ENCODE data around the gene ALDH1A1.

The ALDH1A1 gene

DNA sequence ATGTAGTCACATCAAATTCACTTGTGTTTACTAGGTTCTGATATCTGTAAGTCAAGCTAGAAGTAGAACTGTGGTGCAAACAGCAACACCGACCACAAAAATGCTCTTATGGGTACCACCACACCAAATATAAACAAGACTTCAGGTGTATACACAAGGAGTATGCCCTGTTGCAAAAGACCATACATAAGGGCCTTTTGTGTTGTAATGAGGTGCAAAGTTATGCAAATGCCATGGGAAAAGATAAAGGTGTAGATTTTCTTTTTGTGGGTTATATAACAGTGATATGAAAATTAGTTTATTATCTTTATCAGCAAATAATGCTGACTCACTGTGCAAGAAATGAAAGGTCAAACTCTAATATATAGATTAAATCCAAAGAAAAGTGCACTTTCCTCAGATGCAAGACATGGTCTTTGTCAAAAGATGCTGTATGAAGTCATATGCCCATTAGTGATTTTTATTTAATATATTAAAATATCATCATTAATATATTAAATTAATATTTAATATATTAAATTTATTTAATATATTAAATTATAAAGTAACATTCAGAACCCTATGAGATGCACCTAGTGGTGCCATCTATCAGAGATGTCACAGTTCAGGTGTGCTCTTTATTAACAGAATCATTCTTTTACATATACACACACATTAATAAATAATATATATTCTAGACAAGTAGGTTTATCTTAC is 26.7 kb upstream of the ALDH1A1 start:
- TF ChIP-seq OSR1 (CRISPR knock-in tag; IDR thresholded peaks at IDR 0.05), result no peak
- TF ChIP-seq, protein P1, sequence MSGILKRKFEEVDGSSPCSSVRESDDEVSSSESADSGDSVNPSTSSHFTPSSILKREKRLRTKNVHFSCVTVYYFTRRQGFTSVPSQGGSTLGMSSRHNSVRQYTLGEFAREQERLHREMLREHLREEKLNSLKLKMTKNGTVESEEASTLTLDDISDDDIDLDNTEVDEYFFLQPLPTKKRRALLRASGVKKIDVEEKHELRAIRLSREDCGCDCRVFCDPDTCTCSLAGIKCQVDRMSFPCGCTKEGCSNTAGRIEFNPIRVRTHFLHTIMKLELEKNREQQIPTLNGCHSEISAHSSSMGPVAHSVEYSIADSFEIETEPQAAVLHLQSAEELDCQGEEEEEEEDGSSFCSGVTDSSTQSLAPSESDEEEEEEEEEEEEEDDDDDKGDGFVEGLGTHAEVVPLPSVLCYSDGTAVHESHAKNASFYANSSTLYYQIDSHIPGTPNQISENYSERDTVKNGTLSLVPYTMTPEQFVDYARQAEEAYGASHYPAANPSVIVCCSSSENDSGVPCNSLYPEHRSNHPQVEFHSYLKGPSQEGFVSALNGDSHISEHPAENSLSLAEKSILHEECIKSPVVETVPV (CRISPR knock-in tag; IDR thresholded peaks at IDR 0.05), result no peak
- TF ChIP-seq, protein P2, sequence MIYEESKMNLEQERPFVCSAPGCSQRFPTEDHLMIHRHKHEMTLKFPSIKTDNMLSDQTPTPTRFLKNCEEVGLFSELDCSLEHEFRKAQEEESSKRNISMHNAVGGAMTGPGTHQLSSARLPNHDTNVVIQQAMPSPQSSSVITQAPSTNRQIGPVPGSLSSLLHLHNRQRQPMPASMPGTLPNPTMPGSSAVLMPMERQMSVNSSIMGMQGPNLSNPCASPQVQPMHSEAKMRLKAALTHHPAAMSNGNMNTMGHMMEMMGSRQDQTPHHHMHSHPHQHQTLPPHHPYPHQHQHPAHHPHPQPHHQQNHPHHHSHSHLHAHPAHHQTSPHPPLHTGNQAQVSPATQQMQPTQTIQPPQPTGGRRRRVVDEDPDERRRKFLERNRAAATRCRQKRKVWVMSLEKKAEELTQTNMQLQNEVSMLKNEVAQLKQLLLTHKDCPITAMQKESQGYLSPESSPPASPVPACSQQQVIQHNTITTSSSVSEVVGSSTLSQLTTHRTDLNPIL (CRISPR knock-in tag; IDR thresholded peaks at IDR 0.05; ENCODE audit: low read depth), result no peak
- TF ChIP-seq, protein P3, sequence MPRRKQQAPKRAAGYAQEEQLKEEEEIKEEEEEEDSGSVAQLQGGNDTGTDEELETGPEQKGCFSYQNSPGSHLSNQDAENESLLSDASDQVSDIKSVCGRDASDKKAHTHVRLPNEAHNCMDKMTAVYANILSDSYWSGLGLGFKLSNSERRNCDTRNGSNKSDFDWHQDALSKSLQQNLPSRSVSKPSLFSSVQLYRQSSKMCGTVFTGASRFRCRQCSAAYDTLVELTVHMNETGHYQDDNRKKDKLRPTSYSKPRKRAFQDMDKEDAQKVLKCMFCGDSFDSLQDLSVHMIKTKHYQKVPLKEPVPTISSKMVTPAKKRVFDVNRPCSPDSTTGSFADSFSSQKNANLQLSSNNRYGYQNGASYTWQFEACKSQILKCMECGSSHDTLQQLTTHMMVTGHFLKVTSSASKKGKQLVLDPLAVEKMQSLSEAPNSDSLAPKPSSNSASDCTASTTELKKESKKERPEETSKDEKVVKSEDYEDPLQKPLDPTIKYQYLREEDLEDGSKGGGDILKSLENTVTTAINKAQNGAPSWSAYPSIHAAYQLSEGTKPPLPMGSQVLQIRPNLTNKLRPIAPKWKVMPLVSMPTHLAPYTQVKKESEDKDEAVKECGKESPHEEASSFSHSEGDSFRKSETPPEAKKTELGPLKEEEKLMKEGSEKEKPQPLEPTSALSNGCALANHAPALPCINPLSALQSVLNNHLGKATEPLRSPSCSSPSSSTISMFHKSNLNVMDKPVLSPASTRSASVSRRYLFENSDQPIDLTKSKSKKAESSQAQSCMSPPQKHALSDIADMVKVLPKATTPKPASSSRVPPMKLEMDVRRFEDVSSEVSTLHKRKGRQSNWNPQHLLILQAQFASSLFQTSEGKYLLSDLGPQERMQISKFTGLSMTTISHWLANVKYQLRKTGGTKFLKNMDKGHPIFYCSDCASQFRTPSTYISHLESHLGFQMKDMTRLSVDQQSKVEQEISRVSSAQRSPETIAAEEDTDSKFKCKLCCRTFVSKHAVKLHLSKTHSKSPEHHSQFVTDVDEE (CRISPR knock-in tag; IDR thresholded peaks at IDR 0.05), result no peak
- no peak for ATAC-seq

DNA sequence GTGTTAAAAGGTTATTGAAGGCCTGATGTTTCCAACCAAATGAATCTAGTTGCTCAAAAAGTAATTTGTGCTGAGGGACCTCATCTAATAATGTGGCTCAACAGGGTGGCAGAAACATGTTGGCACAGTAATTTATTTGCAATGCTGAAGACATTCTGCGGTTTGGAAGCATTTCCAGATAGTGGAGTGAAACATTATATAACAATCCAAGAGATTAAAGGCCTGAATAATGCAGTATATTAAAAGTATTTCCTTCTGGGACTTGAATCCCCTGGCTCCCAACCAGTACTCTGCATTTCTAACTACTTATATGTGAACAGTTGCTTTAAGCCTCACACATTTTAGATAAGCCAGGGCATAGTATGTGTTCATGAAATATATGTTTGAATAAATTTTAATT is 25.9 kb upstream of the ALDH1A1 start:
- TF ChIP-seq CSDC2 (CRISPR knock-in tag; IDR thresholded peaks at IDR 0.05) (no peak), ZC3H10 (CRISPR knock-in tag; IDR thresholded peaks at IDR 0.05) (no peak), ZFP3 (CRISPR knock-in tag; IDR thresholded peaks at IDR 0.05) (no peak), ARNTL (CRISPR knock-in tag; IDR thresholded peaks at IDR 0.05; ENCODE audit: borderline replicate concordance, low read depth) (no peak), ZNF70 (CRISPR knock-in tag; IDR thresholded peaks at IDR 0.05) (no peak), TOX (CRISPR knock-in tag; IDR thresholded peaks at IDR 0.05; ENCODE audit: borderline replicate concordance) (no peak), ESRRG (CRISPR knock-in tag; IDR thresholded peaks at IDR 0.05) (no peak), ZFP30 (CRISPR knock-in tag; IDR thresholded peaks at IDR 0.05) (no peak), ZNF565 (CRISPR knock-in tag; conservative IDR thresholded peaks at IDR 0.05; ENCODE audit: low read depth) (no peak), RARB (CRISPR knock-in tag; IDR thresholded peaks at IDR 0.05) (no peak), ZNF8 (CRISPR knock-in tag; IDR thresholded peaks at IDR 0.05) (no peak)
- TF ChIP-seq, protein P4, sequence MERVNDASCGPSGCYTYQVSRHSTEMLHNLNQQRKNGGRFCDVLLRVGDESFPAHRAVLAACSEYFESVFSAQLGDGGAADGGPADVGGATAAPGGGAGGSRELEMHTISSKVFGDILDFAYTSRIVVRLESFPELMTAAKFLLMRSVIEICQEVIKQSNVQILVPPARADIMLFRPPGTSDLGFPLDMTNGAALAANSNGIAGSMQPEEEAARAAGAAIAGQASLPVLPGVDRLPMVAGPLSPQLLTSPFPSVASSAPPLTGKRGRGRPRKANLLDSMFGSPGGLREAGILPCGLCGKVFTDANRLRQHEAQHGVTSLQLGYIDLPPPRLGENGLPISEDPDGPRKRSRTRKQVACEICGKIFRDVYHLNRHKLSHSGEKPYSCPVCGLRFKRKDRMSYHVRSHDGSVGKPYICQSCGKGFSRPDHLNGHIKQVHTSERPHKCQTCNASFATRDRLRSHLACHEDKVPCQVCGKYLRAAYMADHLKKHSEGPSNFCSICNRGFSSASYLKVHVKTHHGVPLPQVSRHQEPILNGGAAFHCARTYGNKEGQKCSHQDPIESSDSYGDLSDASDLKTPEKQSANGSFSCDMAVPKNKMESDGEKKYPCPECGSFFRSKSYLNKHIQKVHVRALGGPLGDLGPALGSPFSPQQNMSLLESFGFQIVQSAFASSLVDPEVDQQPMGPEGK (CRISPR knock-in tag; IDR thresholded peaks at IDR 0.05; ENCODE audit: borderline replicate concordance), result no peak
- TF ChIP-seq, protein P2 (CRISPR knock-in tag; IDR thresholded peaks at IDR 0.05; ENCODE audit: low read depth), result no peak
- no peak for ATAC-seq

DNA sequence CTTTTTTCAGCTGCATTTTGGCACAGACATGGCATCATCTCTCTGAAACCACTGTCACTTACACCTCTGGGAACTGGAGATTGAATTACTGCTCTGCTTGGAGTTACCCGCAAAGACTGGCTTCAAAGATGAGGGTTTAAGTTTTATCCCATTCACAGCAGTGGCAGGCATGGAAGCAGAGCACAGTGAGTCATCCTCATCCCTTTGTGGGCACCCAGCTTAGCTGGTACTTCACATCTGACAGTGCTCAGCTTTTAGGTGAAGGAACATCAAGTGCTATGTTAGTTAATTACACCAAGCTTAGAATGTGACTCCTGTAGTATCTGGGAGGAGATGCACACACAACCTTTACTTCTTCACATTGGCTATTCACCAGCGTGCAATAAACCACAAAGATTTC is 24.8 kb upstream of the ALDH1A1 start:
- TF ChIP-seq RARB (CRISPR knock-in tag; IDR thresholded peaks at IDR 0.05), result no peak
- no peak for TF ChIP-seq BACH2 (CRISPR knock-in tag; IDR thresholded peaks at IDR 0.05; ENCODE audit: borderline replicate concordance)
- no peak for TF ChIP-seq OSR1 (CRISPR knock-in tag; IDR thresholded peaks at IDR 0.05)
- TF ChIP-seq, protein P2 (CRISPR knock-in tag; IDR thresholded peaks at IDR 0.05; ENCODE audit: low read depth), result no peak
- no peak for TF ChIP-seq ZNF565 (CRISPR knock-in tag; conservative IDR thresholded peaks at IDR 0.05; ENCODE audit: low read depth)
- TF ChIP-seq GLIS3 (CRISPR knock-in tag; IDR thresholded peaks at IDR 0.05), result no peak
- TF ChIP-seq ZC3H10 (CRISPR knock-in tag; IDR thresholded peaks at IDR 0.05), result no peak
- TF ChIP-seq PPARA (CRISPR knock-in tag; IDR thresholded peaks at IDR 0.05; ENCODE audit: borderline replicate concordance), result no peak
- TF ChIP-seq, protein P1 (CRISPR knock-in tag; IDR thresholded peaks at IDR 0.05), result no peak
- TF ChIP-seq ZNF70 (CRISPR knock-in tag; IDR thresholded peaks at IDR 0.05), result no peak
- TF ChIP-seq TCF4 (CRISPR knock-in tag; IDR thresholded peaks at IDR 0.05; ENCODE audit: borderline replicate concordance), result no peak
- TF ChIP-seq, protein P4 (CRISPR knock-in tag; IDR thresholded peaks at IDR 0.05; ENCODE audit: borderline replicate concordance), result no peak
- no peak for TF ChIP-seq ESRRG (CRISPR knock-in tag; IDR thresholded peaks at IDR 0.05)
- TF ChIP-seq ARNTL (CRISPR knock-in tag; IDR thresholded peaks at IDR 0.05; ENCODE audit: borderline replicate concordance, low read depth), result no peak
- ATAC-seq, result no peak
